ENCODE data around the gene ZRANB3. TPM values are rescaled to one million over a fixed set of nuclear protein-coding genes. Genes with fewer than 3 reads are reported as not detected.

The ZRANB3 gene
- total and polyA plus RNA-seq, 2 of the 13 experiments (the other 11 are each of a cell fraction or from before 2014, with no cell fraction given): 5.8 to 25.2 TPM

- no peak for TF ChIP-seq ADNP (CRISPR knock-in tag; IDR thresholded peaks at IDR 0.05)
- no peak for TF ChIP-seq TAF15 (IDR thresholded peaks at IDR 0.05; ENCODE audit: low read depth, low read length, poor library complexity, severe bottlenecking)
- no peak for TF ChIP-seq NRL (CRISPR knock-in tag; IDR thresholded peaks at IDR 0.05; ENCODE audit: borderline replicate concordance)
- no peak for TF ChIP-seq HMGXB3 (CRISPR knock-in tag; IDR thresholded peaks at IDR 0.05; ENCODE audit: borderline replicate concordance)
- no peak for TF ChIP-seq ETV5 (CRISPR knock-in tag; IDR thresholded peaks at IDR 0.05; ENCODE audit: borderline replicate concordance)
- no peak for TF ChIP-seq ZNF460 (CRISPR knock-in tag; IDR thresholded peaks at IDR 0.05; ENCODE audit: borderline replicate concordance)
- no peak for TF ChIP-seq THAP8 (CRISPR knock-in tag; IDR thresholded peaks at IDR 0.05; ENCODE audit: borderline replicate concordance)
- no peak for TF ChIP-seq PREB (CRISPR knock-in tag; IDR thresholded peaks at IDR 0.05)
- TF ChIP-seq TBX3 (IDR thresholded peaks at IDR 0.05; ENCODE audit: borderline replicate concordance): no peak
- no peak for TF ChIP-seq ZNF713 (CRISPR knock-in tag; IDR thresholded peaks at IDR 0.05)
Measured at GRCh38 chr2:135285391-135285790, 245.6 kb downstream of the ZRANB3 start (continued).

Measured in HepG2 (cell line).